ENCODE measurements around the gene SUSD4. TPM values are rescaled to one million over a fixed set of nuclear protein-coding genes. Genes with fewer than 3 reads are reported as not detected.
A peak's percentile ranks its signal among the peaks of the same experiment; 100 is the strongest.

The SUSD4 gene
- total and polyA plus RNA-seq, 5 donors: 16.7 to 81.7 (median 29.8) TPM

DNA sequence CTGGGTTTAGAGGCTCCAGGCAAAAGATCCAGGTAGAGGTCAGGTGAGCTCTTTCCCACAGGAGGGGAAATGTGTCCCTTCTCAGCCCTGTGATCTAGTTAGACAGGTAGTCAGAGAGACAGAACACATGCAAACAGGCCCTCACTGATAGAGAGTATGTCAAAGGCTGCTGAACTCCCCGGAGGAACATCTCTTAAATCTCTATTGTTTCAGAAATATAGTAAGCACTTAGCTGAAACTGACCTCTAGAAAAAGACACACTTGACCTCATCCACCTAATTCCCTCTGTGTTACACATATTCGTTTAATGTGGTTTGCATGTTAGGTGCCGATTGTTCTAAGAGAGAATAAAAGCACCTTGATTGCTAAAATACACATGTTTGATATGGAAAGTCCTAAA lies 23.3 kb downstream of the SUSD4 start:
- Histone ChIP-seq H3K27me3 (ENCODE audit: control insufficient read depth, insufficient read depth) (no peaks in the 10 kb centered on the region), H3K4me3 (ENCODE audit: low read length) (no peak overlapping the region), H3K27ac (ENCODE audit: low read length) (peak overlapping the region; percentile 65), H3K4me1 (ENCODE audit: control insufficient read depth, insufficient read depth, low read length) (peaks cover 10% of the 10 kb centered on the region), H3K9me3 (ENCODE audit: control insufficient read depth, low read length) (no peaks in the 10 kb centered on the region)
- ATAC-seq: no peak
- no peak for DNase-seq
- intact Hi-C loops (cut with DNase I): no loop called here
- WGBS: 65% methylated on average over 3 of the region's 3 CpGs

DNA sequence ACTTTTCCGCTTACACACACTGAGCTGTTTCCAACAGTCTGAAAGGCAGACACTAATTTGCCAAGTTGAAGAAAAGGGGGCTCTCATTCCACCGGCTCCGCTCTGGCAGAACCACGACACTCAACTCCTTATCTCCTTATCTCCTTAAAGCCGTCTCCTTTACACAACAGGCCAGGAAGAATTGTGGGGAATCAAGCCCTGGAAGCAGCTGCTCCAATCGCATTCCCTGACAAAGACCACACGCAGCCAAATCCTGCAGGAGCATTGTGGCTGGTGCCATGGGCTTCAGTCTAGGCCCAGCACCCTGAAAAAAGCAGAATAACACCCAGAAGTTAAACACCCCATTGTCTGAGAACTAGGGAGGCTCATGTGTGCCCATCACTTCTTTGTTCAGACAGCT lies 24.1 kb downstream of the SUSD4 start:
- intact Hi-C loops (cut with DNase I): no loop called here
- no peaks in the 10 kb centered on the region for H3K27me3 ChIP-seq (ENCODE audit: control insufficient read depth, insufficient read depth)
- H3K27ac ChIP-seq (ENCODE audit: low read length): peak overlapping the region; percentile 65
- no peaks in the 10 kb centered on the region for H3K9me3 ChIP-seq (ENCODE audit: control insufficient read depth, low read length)
- H3K4me3 ChIP-seq (ENCODE audit: low read length): no peak overlapping the region
- DNase-seq (no peak), ATAC-seq (no peak)
- WGBS: 68% methylated on average over 7 of the region's 7 CpGs
- H3K4me1 ChIP-seq (ENCODE audit: control insufficient read depth, insufficient read depth, low read length): peaks cover 10% of the 10 kb centered on the region

DNA sequence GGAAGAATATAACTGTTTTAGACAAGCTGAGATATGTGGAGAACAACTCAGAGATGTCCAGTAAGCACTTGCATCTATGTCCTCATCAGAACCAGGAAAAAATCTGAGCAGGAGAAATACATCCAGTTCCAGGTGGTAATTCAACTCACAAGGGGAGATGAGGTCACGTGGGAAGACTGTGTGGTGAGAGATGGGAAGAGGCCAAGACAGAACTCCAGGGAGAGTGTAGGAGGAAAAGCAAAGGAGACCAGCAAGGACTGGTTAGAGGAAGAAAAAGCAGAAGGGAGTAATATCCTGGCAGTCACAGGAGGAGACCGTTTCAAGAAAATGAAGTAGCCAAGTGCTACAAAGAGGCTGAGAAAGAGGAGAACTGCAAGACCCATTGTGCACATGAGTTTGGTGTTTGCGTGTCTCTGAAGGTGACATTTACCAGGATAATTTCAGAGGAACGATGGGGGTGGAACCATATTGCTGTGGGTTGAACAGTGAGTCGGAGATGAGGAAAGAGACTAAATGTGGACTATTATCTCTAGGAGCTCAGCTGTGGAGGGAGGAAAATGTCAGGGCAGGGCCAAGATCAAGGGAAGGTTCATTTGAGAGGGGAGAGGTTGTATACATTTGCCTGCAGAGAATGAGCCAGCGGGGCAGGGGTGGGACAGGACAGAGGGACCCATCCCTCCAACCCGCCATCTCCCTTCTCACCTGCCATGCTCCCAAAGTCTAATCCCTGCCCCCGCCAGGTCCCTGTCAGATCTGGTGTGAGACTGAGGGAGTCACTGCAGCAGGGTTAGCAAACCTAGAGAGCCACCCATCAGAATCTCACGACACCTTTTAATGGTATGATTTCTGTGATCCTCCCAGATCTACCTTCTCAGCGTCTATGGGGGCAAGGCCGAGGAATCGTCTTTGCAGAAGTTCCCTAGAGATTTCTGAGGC lies 24.9 kb downstream of the SUSD4 start:
- Histone ChIP-seq H3K9me3 (ENCODE audit: control insufficient read depth, low read length) (no peaks in the 10 kb centered on the region), H3K27me3 (ENCODE audit: control insufficient read depth, insufficient read depth) (no peaks in the 10 kb centered on the region), H3K4me3 (ENCODE audit: low read length) (no peak overlapping the region), H3K4me1 (ENCODE audit: control insufficient read depth, insufficient read depth, low read length) (peaks cover 5% of the 10 kb centered on the region), H3K27ac (ENCODE audit: low read length) (peak overlapping the region; percentile 65)
- intact Hi-C loops (cut with DNase I): no loop called here
- no peak for DNase-seq
- WGBS: 73% methylated on average over 12 of the region's 12 CpGs
- ATAC-seq: peak in 1 of 2 donors; percentile 12

DNA sequence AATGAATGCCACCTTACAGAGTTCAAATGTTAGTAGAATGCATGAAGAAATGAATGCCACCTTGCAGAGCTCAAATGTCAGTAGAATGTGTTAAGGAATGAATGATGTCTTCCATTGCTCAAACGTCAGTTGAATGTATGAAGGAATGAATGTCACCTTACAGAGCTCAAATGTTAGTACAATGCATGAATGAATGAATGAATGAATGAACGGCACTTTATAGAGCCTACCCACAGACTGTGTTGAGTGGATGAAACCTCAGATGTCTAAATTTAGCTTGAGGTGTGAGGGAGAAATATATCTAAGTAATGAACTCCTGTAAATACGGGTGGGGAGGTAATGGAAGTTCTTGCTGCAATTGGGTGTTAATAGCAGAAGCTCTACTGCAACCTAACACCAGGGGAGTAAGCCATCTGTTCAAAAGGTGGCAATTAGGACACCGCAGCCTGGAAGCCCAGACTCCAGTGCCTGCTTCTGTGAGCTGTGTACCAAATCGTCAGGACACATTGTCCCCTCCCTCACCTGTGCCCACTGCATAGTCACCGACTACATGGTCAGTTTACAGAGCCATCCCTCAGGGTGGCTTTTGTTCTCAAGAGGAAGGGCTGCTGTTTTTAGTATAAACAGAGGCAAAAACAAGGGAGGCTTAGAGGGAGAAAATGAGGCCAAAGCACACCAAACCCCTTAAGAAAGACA lies 26.7 kb downstream of the SUSD4 start:
- Histone ChIP-seq H3K4me3 (ENCODE audit: low read length) (no peak overlapping the region), H3K27ac (ENCODE audit: low read length) (peak overlapping the region; percentile 4), H3K4me1 (ENCODE audit: control insufficient read depth, insufficient read depth, low read length) (peaks cover 5% of the 10 kb centered on the region), H3K27me3 (ENCODE audit: control insufficient read depth, insufficient read depth) (no peaks in the 10 kb centered on the region), H3K9me3 (ENCODE audit: control insufficient read depth, low read length) (no peaks in the 10 kb centered on the region)
- intact Hi-C loops (cut with DNase I): no loop called here
- no peak for DNase-seq
- WGBS: 67% methylated on average over 6 of the region's 6 CpGs
- ATAC-seq: no peak

DNA sequence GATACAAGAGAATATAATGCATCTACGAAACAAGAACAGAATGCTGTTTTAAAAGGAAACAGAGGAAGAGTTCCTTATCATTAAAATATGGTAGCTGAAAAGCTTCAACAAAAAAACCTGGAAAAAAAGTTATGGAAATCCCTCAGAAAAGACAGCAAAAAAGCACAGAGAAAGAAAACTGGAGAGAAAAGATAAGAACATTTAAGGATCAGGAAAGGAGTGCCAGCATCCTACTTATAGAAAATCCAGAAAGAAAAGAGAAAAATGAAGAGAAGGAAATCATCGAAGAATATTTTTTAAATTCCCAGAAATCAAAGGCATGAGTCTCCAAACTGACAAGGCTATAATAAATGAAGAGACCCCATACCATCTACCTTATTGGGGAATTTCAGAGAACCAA lies 29.8 kb downstream of the SUSD4 start:
- Histone ChIP-seq H3K27ac (ENCODE audit: low read length) (no peak overlapping the region), H3K27me3 (ENCODE audit: control insufficient read depth, insufficient read depth) (no peaks in the 10 kb centered on the region), H3K4me3 (ENCODE audit: low read length) (no peak overlapping the region), H3K4me1 (ENCODE audit: control insufficient read depth, insufficient read depth, low read length) (peaks cover 3% of the 10 kb centered on the region), H3K9me3 (ENCODE audit: control insufficient read depth, low read length) (no peaks in the 10 kb centered on the region)
- intact Hi-C loops (cut with DNase I): no loop called here
- ATAC-seq (no peak), DNase-seq (no peak)
- WGBS: 84% methylated on average over 2 of the region's 2 CpGs

DNA sequence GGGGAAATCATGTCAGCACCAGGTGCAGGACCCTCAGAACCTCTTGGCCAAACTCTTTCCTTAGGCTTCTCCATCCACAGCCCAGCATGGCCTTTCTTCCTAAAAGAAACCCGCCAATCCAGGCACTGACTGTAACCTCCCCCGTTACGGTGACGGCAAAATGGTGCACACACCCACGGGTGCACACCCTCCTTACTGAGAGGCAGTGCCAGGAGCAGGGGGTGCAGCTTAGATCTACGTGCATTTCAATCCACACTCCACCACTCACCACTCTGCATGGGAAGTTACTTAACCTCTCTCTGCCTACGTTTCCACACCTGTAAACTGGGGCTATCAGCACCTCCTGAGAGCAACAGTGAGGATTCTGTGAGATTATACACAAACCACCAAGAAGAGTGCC lies 31.0 kb downstream of the SUSD4 start:
- H3K4me1 ChIP-seq (ENCODE audit: control insufficient read depth, insufficient read depth, low read length): peaks cover 3% of the 10 kb centered on the region
- H3K9me3 ChIP-seq (ENCODE audit: control insufficient read depth, low read length): no peaks in the 10 kb centered on the region
- peak; percentile 20 to 25 for ATAC-seq
- H3K27me3 ChIP-seq (ENCODE audit: control insufficient read depth, insufficient read depth): no peaks in the 10 kb centered on the region
- 84% methylated on average over 7 of the region's 7 CpGs for WGBS
- H3K4me3 ChIP-seq (ENCODE audit: low read length): no peak overlapping the region
- intact Hi-C loops (cut with DNase I): no loop called here
- no peak for DNase-seq
- no peak overlapping the region for H3K27ac ChIP-seq (ENCODE audit: low read length)

DNA sequence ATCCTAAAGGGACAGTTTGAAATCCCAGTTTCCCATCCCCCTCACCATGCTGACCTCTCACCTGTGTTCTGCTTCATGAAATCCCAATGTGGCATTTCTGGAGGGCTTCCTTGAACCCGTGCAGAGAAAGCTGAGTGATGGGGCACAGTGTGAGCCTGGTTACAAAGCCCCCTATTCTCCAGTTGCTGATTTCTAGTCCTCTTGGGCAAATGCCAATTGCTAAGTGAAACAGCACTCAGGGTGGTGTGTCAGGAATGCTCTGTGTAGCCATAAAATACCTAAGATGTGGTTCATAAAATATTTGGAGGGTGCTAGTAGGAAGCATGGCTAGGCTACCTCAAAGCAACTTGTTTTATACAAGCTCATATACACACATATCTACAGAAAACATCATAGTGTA lies 32.0 kb downstream of the SUSD4 start:
- Histone ChIP-seq H3K9me3 (ENCODE audit: control insufficient read depth, low read length) (no peaks in the 10 kb centered on the region), H3K27ac (ENCODE audit: low read length) (no peak overlapping the region), H3K4me3 (ENCODE audit: low read length) (no peak overlapping the region), H3K4me1 (ENCODE audit: control insufficient read depth, insufficient read depth, low read length) (peaks cover 3% of the 10 kb centered on the region), H3K27me3 (ENCODE audit: control insufficient read depth, insufficient read depth) (no peaks in the 10 kb centered on the region)
- DNase-seq (no peak), ATAC-seq (no peak)
- 30% methylated on average over 1 of the region's 1 CpG for WGBS
- intact Hi-C loops (cut with DNase I): no loop called here

DNA sequence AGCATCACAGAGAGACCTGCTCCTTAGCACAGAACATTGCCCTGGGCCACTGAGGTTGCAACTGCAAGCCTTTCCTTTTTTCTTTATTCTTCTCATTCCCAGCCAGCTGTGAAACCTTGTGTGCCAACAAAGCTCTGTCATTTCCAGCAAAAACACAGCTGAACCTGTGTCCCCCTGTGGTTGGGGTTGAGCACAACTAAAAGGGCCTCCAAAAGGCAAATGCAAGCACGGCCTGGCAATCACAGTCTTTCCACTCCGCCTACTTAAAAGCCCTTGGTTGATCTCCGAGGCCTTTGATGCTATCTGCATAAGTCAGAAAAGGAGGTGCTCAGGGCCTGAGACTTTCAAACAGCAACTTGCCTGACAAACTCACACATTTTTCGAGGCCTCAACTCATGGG lies 32.7 kb downstream of the SUSD4 start:
- Histone ChIP-seq H3K9me3 (ENCODE audit: control insufficient read depth, low read length) (no peaks in the 10 kb centered on the region), H3K4me1 (ENCODE audit: control insufficient read depth, insufficient read depth, low read length) (peaks cover 3% of the 10 kb centered on the region), H3K4me3 (ENCODE audit: low read length) (no peak overlapping the region), H3K27ac (ENCODE audit: low read length) (no peak overlapping the region), H3K27me3 (ENCODE audit: control insufficient read depth, insufficient read depth) (no peaks in the 10 kb centered on the region)
- 65% methylated on average over 4 of the region's 4 CpGs for WGBS
- intact Hi-C loops (cut with DNase I): no loop called here
- ATAC-seq: peak in 1 of 2 donors; percentile 37
- DNase-seq: no peak

DNA sequence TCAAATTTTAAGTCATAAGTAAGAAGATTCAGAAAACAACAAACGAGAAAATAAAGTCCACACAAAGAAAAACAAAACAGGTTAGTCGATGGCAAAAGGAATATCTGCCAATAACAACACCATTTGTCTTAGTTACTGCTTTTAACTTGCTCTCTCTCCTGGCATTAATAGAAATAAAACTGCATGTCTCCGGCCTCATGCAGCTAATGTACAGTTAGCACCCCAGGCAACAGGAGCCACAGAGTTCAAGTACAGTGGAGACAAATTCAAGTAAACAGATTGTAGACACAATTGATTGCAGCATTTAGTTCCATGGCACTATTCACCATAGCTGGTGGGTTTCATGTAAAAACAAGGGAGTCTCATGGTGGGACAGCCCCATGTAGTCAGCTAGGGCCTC lies 33.5 kb downstream of the SUSD4 start:
- Histone ChIP-seq H3K4me1 (ENCODE audit: control insufficient read depth, insufficient read depth, low read length) (peaks cover 3% of the 10 kb centered on the region), H3K4me3 (ENCODE audit: low read length) (no peak overlapping the region), H3K27me3 (ENCODE audit: control insufficient read depth, insufficient read depth) (no peaks in the 10 kb centered on the region), H3K9me3 (ENCODE audit: control insufficient read depth, low read length) (no peaks in the 10 kb centered on the region), H3K27ac (ENCODE audit: low read length) (no peak overlapping the region)
- WGBS: 61% methylated on average over 3 of the region's 3 CpGs
- DNase-seq (no peak), ATAC-seq (no peak)
- intact Hi-C loops (cut with DNase I): no loop called here

DNA sequence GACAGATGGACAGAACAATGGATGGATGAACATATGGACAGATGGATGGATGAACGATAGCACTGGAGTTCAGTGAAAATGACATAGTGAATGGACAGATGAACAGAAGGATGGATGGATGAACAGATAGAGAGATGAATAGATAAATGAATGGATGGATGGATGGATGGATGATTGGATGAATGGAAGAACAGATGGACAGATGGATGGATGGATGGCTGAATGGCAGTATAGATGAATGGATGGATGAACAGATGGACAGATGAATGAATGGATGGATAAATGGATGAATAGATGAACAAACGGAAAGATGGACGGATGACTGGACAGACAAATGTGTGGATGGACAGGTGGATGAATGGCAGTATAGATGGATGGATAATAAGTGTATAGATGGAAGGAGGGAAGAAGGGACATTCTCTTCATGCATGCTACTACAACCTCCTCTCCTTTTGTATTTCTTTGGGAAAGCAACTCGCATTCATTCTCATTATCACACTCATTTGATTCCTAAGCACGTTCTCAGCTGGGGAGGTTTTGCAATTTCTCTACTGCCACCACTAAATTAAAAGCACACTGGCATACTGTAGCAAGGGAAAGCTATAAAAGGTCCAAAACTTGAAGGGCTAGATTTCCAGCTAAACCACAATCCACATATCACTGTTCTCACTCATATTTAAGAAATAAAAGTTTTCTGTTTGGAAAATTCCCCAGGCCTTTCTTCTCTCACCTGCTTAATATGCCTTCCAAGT lies 34.1 kb downstream of the SUSD4 start:
- Histone ChIP-seq H3K9me3 (ENCODE audit: control insufficient read depth, low read length) (no peaks in the 10 kb centered on the region), H3K27me3 (ENCODE audit: control insufficient read depth, insufficient read depth) (no peaks in the 10 kb centered on the region), H3K4me1 (ENCODE audit: control insufficient read depth, insufficient read depth, low read length) (peaks cover 3% of the 10 kb centered on the region), H3K27ac (ENCODE audit: low read length) (no peak overlapping the region), H3K4me3 (ENCODE audit: low read length) (no peak overlapping the region)
- DNase-seq (no peak), ATAC-seq (no peak)
- 87% methylated on average over 5 of the region's 5 CpGs for WGBS
- intact Hi-C loops (cut with DNase I): no loop called here

DNA sequence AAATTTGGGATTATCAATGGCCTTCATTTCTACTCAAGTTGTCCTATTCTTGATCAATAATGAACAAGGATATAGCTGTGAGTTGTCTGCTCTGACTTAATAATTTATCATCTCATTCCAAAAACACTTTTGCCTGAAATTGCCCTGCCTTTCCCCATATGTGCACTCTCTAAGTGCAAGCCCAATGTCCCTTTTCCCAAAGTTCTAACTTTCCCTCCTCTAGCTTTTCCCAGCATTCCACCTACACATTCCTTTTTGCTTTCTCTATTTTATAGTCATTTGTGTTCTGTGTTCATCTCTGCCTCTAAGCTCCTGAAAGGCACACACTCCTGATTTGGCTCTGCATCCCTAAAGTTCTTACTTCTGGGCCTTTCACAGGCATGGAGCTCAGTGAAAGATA lies 34.7 kb downstream of the SUSD4 start:
- no peaks in the 10 kb centered on the region for H3K9me3 ChIP-seq (ENCODE audit: control insufficient read depth, low read length)
- H3K4me3 ChIP-seq (ENCODE audit: low read length): no peak overlapping the region
- no peak for ATAC-seq
- no peaks in the 10 kb centered on the region for H3K27me3 ChIP-seq (ENCODE audit: control insufficient read depth, insufficient read depth)
- no peak overlapping the region for H3K27ac ChIP-seq (ENCODE audit: low read length)
- intact Hi-C loops (cut with DNase I): no loop called here
- H3K4me1 ChIP-seq (ENCODE audit: control insufficient read depth, insufficient read depth, low read length): peaks cover 3% of the 10 kb centered on the region
- no peak for DNase-seq
